HG02970 (cell line): Measurements from ENCODE around the gene FNDC4.
"Not testable (repeated sequence)": the region's sequence is repeated elsewhere in the genome, so short reads cannot be mapped to it uniquely, and the experiment has no call there.

Experiments used
- ATAC-seq: cut with Tn5 transposase; IDR thresholded peaks from one replicate; pipeline ENCODE4 v1.9.1; 2021; ENCODE audit warnings: mild to moderate bottlenecking, moderate library complexity, moderate number of reproducible peaks; ENCODE audit not compliant: unreplicated experiment, low FRiP score

The FNDC4 gene

GRCh38 chr2:27494944-27495554, at the start of gene FNDC4:
FNDC4 (minus strand) TSS chr2:27495200; CDS start chr2:27494679, 521 bp downstream.
- no peak for ATAC-seq

GRCh38 chr2:27544143-27544821, 49.3 kb upstream of the FNDC4 start:
- ATAC-seq = no peak

- ATAC-seq = not testable (repeated sequence)
These were observed 44.6 kb upstream of the FNDC4 start for GRCh38 chr2:27539649-27540048.

GRCh38 chr2:27538839-27539450, 43.9 kb upstream of the FNDC4 start:
- ATAC-seq = not testable (repeated sequence)

GRCh38 chr2:27537287-27537686, 42.3 kb upstream of the FNDC4 start:
- no peak for ATAC-seq

GRCh38 chr2:27531983-27532382, 37.0 kb upstream of the FNDC4 start:
- ATAC-seq = no peak

- no peak for ATAC-seq
These were observed 32.2 kb upstream of the FNDC4 start for GRCh38 chr2:27527182-27527581.

GRCh38 chr2:27522400-27522945, 27.5 kb upstream of the FNDC4 start:
- no peak for ATAC-seq

GRCh38 chr2:27520316-27520715, 25.3 kb upstream of the FNDC4 start:
- no peak for ATAC-seq

- no peak for ATAC-seq
These were observed 23.7 kb upstream of the FNDC4 start for GRCh38 chr2:27518782-27519113.

GRCh38 chr2:27518113-27518781, 23.2 kb upstream of the FNDC4 start:
- no peak for ATAC-seq

- no peak for ATAC-seq
These were observed 14.3 kb upstream of the FNDC4 start for GRCh38 chr2:27509326-27509725.

GRCh38 chr2:27507293-27507692, 12.3 kb upstream of the FNDC4 start:
- ATAC-seq = no peak

GRCh38 chr2:27506587-27506986, 11.6 kb upstream of the FNDC4 start:
- no peak for ATAC-seq

GRCh38 chr2:27502142-27502541, 7.1 kb upstream of the FNDC4 start:
- ATAC-seq = no peak

GRCh38 chr2:27501042-27501441, 6.0 kb upstream of the FNDC4 start:
- no peak for ATAC-seq

- ATAC-seq = no peak
These were observed 4.0 kb upstream of the FNDC4 start for GRCh38 chr2:27498975-27499374.

GRCh38 chr2:27497288-27497627, 2.3 kb upstream of the FNDC4 start:
- no peak for ATAC-seq

GRCh38 chr2:27496357-27497287, 1.6 kb upstream of the FNDC4 start, which contains the start of gene GCKR:
GCKR (plus strand) TSS chr2:27496839; CDS start chr2:27496905, 66 bp downstream.
- ATAC-seq = no peak

GRCh38 chr2:27495840-27496356, 898 bp upstream of the FNDC4 start:
- no peak for ATAC-seq
